Uterus (tissue), 4 donors: Measurements from ENCODE around the gene TFEC. TPM values are rescaled to one million over a fixed set of nuclear protein-coding genes. Genes with fewer than 3 reads are reported as not detected.

ENCODE experiments used
- DNase-seq, 2 donors: peaks; one replicate each; pipeline ENCODE4 v3.0.0-alpha.2; 2019 to 2020
- H3K27ac ChIP-seq, 2 donors: fragments of 200-600 bp; sonication (generic); 1 replicate in 1 of 2; 2 replicates in 1 of 2; pipeline ENCODE4 v1.5.1; 2016 to 2018
- H3K27me3 ChIP-seq, 2 donors: fragments of 200-600 bp; sonication (generic); one replicate each; pipeline ENCODE4 v1.5.1; 2018 to 2019; ENCODE audit warnings: control low read depth in 1 of 2
- H3K36me3 ChIP-seq, 2 donors: fragments of 200-600 bp; sonication (generic); one replicate each; pipeline ENCODE4 v1.5.1; 2019; ENCODE audit warnings: control low read depth in 1 of 2
- H3K4me1 ChIP-seq, 2 donors: fragments of 200-600 bp; sonication (generic); one replicate each; pipeline ENCODE4 v1.5.1; 2018 to 2019; ENCODE audit warnings: control low read depth in 1 of 2
- H3K4me3 ChIP-seq, 2 donors: fragments of 200-600 bp; sonication (generic); 1 replicate in 1 of 2; 2 replicates in 1 of 2; pipeline ENCODE4 v1.5.1; 2018 to 2019; ENCODE audit warnings: mild to moderate bottlenecking in 1 of 2
- H3K9me3 ChIP-seq, 2 donors: fragments of 200-600 bp; sonication (generic); one replicate each; pipeline ENCODE4 v1.5.1; 2019; ENCODE audit warnings: control low read depth in 1 of 2
- CTCF ChIP-seq, 4 experiments: fragments of 200-600 bp in 2 of 4; fragments of 450-650 bp in 2 of 4; sonication (generic) in 2 of 4; IDR thresholded peaks; one replicate each; pipeline ENCODE4 v1.5.1; 2016 to 2019; ENCODE audit warnings: antibody characterized with exemption in 4 of 4, mild to moderate bottlenecking in 2 of 4, moderate library complexity in 1 of 4
- POLR2A ChIP-seq, 2 donors: fragments of 450-650 bp; IDR thresholded peaks; one replicate each; pipeline ENCODE4 v1.6.1; 2016; ENCODE audit warnings: antibody characterized with exemption in 2 of 2, mild to moderate bottlenecking in 1 of 2, moderate library complexity in 1 of 2
- intact Hi-C: fragments of 100-400 bp; cut with DNase I; formaldehyde crosslinking; loops from one replicate; pipeline ENCODE4 v1.15.1; 2023; ENCODE audit warnings: low total_unique reads
- total RNA-seq, 4 donors: library from RNA; depleted of rRNA in 3 of 4; stranded (reverse); fragments of >200 nt in 3 of 4; gene quantifications; one replicate each; pipeline versions ENCODE4 v1.1.0 to v1.2.4, GENCODE V29; 2014 to 2023
- donor health status: DM: yes; HTN: yes; CAD: no.

TFEC gene, protein sequence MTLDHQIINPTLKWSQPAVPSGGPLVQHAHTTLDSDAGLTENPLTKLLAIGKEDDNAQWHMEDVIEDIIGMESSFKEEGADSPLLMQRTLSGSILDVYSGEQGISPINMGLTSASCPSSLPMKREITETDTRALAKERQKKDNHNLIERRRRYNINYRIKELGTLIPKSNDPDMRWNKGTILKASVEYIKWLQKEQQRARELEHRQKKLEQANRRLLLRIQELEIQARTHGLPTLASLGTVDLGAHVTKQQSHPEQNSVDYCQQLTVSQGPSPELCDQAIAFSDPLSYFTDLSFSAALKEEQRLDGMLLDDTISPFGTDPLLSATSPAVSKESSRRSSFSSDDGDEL
- total RNA-seq, result 1 to 10 TPM in 2 of 4 donors, under 1 TPM in 2; 0.51 to 4.4 (median 1.8) TPM

DNA sequence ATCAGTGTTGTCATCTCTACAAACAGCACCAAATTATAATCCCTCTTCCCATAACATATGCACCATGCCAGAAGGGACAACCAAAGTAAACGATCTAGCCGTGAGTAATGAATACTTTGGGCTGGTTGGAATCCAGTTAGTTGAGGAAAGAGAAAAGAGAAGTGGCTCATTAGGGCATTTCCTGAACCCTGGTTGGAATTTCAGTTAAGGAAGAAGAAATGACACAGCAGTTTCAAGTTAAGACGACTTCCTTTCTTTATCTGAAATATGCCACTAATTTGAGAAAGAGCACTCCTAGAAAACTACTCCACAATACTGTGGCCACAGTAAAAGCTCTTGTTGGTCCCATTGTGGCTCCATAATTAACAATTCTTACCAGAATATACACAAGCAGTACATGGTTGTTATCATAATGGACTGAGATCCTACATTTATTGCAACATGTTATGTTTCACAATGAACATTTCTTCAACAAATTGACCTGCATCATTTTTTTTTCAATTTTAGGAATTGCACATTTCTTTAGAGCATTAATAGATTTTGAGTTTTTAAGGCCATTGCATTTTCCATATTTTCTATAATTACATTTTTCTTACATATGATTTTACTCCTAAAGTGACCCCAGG lies at the start of gene TFEC:
Gene TFEC, minus strand, starts transcription at position 113 of the 626 bp plus-strand sequence. CDS start 46,322 bp downstream, outside the sequence.
- Histone ChIP-seq H3K27ac (no peak within 1 kb of the TSS), H3K27me3 (no peaks in the 10 kb centered on the region), H3K36me3 (no peaks in the 10 kb centered on the region), H3K9me3 (no peaks in the 10 kb centered on the region), H3K4me3 (no peak within 1 kb of the TSS), H3K4me1 (no peaks in the 10 kb centered on the region)
- no peak for DNase-seq
- intact Hi-C loops, result no loop called here
- TF ChIP-seq POLR2A (IDR thresholded peaks at IDR 0.05) (no peak), CTCF (IDR thresholded peaks at IDR 0.05) (no peak)

DNA sequence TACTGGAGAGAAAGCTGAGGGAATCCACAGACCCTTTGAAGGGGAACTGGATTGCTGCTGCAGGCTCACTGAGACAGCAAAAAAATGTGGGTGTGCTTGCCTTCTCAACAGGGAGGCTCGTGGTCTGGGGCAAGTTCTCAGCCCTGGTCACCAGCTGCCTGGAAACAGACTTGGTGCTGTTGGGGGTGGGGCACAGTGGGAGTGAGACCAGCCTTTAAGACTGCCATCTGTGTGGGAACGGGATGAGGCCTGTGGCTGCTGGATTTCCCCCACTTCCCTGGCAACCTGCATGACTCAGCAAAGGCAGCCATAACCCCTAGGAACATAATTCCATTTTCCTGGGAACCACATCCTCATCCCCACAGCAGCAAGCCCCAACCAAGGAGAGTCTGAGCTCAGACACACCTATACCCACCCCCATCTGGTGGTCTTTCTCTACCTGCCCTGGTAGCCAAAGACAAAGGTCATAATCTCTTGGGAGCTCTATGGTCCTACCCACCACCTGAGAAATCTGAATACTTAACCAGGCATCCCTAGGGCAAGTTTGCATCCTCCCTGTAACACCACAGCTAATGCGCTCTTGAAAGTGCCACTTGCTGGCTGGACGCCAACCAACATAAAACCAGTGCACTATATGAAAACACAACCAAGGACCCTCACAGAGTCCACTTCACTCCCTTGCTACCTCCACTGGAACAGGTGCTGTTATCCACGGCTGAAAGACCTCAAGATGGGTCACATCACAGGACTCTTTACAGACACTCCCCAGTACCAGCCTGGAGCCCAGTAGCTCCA lies 45.0 kb upstream of the TFEC start:
- intact Hi-C loops, result no loop called here
- no peaks in the 10 kb centered on the region for H3K36me3 ChIP-seq
- no peak for TF ChIP-seq POLR2A (IDR thresholded peaks at IDR 0.05)
- TF ChIP-seq CTCF (IDR thresholded peaks at IDR 0.05), result no peak
- no peak overlapping the region for H3K27ac ChIP-seq
- H3K4me1 ChIP-seq, result no peaks in the 10 kb centered on the region
- no peak for DNase-seq
- H3K9me3 ChIP-seq, result no peaks in the 10 kb centered on the region
- H3K4me3 ChIP-seq, result no peak overlapping the region
- no peaks in the 10 kb centered on the region for H3K27me3 ChIP-seq

DNA sequence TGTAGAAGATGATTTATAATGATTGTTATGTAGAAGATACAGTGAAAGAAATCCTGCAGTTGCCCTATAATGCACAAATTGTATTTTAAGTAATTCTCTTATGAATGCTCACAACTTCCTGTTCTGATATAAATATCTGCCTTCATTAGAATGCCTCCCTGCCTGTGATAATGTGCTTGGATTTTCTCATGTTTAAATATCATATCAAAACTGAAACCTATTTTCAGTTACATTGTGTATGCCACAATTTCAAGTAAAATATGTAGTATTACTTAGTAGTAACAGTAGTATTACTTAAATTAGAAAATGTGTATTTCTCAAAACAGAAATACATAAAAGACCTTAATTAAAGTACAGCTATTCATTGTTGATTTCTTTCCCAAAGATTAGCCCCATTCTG lies 41.1 kb upstream of the TFEC start:
- Histone ChIP-seq H3K9me3 (no peaks in the 10 kb centered on the region), H3K27ac (no peak overlapping the region), H3K4me1 (no peaks in the 10 kb centered on the region), H3K4me3 (no peak overlapping the region), H3K36me3 (no peaks in the 10 kb centered on the region), H3K27me3 (no peaks in the 10 kb centered on the region)
- TF ChIP-seq CTCF (IDR thresholded peaks at IDR 0.05), result no peak
- no peak for TF ChIP-seq POLR2A (IDR thresholded peaks at IDR 0.05)
- no peak for DNase-seq
- intact Hi-C loops, result no loop called here

- TF ChIP-seq CTCF (IDR thresholded peaks at IDR 0.05) (no peak), POLR2A (IDR thresholded peaks at IDR 0.05) (no peak)
- Histone ChIP-seq H3K27me3 (no peaks in the 10 kb centered on the region), H3K9me3 (no peaks in the 10 kb centered on the region), H3K4me3 (no peak overlapping the region), H3K4me1 (no peaks in the 10 kb centered on the region), H3K36me3 (no peaks in the 10 kb centered on the region), H3K27ac (no peak overlapping the region)
- DNase-seq, result no peak
- intact Hi-C loops, result no loop called here
These were observed 33.6 kb upstream of the TFEC start for GRCh38 chr7:116064179-116064578.

GRCh38 chr7:116062666-116063065 lies 32.1 kb upstream of the TFEC start:
- H3K9me3 ChIP-seq, result no peaks in the 10 kb centered on the region
- intact Hi-C loops, result no loop called here
- no peaks in the 10 kb centered on the region for H3K4me1 ChIP-seq
- TF ChIP-seq CTCF (IDR thresholded peaks at IDR 0.05) (no peak), POLR2A (IDR thresholded peaks at IDR 0.05) (no peak)
- H3K36me3 ChIP-seq, result no peaks in the 10 kb centered on the region
- H3K27me3 ChIP-seq, result no peaks in the 10 kb centered on the region
- no peak overlapping the region for H3K27ac ChIP-seq
- no peak overlapping the region for H3K4me3 ChIP-seq
- DNase-seq, result no peak
